ENCODE measurements around the gene APLNR.

Gene APLNR

DNA sequence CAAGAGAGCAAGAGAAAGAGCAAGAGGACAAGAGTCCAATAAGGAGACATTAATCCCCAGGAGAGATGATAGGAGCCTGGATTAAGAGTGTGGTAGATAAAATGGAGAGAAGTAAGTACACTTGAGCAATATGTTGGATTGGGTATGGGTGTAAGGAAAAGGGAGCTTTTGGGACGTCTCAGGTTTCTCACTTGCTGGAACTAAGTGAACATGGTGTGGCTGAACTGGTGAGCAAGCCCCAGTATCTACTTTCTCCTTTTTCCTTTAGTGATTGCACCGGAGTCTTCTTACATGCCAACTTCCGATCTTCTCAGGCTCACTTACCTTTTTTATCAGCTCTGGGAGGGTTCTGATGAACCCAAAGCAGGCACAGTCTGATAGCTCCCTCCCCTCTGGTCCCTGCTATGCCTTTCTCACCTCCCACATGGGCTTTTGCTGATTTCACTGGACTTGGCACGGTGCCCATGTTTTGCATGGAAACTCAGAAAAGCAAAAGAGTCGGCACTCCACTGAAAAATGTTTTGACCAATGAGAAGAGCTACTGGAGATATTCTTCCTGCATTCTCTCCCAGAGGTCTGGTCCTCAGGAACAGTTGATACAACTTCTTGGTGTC, 14.5 kb upstream of the APLNR start:
- no peak for DNase-seq (ENCODE audit: low read depth in 3 of 3, low spot score in 1 of 3)

DNA sequence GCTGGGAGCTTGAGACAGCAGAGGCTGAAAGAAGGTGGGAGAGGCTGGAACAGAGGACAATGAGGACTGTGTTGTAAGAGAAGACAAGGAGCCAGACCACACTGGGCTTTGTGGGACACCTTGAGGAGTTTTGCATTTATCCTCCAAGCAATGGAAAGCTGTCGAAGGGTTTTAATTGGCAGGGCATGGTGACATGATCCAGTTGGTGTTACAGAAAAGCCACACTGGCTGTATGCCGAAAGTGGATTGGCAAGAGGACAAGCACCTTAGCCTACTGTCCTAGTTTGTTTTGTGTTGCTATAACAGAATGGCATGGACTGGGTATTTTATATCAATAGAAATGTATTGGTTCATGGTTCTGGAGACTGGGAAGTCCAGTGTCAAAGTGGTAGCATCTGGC, 14.0 kb upstream of the APLNR start:
- DNase-seq (ENCODE audit: low read depth in 3 of 3, low spot score in 1 of 3), result no peak

DNA sequence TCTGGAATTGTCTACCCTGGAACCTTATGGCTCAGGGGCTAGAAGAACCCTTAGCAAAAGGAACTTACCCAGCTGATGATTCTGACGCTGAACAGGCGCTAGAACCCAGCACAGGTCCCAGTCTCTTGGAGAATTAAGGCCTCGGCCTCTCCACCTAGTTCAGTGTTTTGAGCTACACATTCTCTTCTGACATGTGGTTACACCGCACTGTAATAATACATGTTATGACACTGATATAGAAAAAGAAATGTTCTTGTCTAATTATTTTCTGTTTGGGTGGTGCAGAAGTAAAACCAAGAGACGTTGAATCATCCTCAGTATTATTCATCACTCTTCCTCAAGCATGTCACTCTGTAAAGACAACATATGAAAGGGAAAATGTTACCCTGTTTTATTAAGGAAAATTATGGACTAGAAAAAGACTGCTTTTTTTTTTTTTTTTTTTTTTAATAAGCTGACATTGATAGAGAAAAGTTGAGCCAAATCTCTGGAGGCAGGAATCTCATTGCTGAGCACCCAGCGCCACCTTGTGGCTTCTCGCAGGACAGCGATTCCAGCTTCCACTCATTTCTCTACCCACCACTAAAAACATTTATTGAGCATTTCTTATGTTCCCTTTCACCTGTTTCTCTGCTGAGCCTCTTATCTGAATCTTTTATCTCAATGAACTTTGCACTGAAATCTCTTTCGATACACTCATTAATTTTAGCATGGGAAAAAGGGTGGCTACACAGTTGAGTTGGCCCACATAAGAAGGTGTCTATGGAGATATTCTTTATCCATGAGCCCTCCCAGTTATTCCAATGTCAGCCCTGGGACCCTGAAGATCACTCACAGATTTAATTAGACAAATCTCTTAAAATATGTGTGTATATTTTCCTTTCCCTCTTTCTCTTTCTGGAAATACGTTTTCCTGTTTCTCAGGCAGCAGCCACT, 12.6 kb upstream of the APLNR start:
- peak in 1 of 3 donors; percentile 24 for DNase-seq (ENCODE audit: low read depth in 3 of 3, low spot score in 1 of 3)

DNA sequence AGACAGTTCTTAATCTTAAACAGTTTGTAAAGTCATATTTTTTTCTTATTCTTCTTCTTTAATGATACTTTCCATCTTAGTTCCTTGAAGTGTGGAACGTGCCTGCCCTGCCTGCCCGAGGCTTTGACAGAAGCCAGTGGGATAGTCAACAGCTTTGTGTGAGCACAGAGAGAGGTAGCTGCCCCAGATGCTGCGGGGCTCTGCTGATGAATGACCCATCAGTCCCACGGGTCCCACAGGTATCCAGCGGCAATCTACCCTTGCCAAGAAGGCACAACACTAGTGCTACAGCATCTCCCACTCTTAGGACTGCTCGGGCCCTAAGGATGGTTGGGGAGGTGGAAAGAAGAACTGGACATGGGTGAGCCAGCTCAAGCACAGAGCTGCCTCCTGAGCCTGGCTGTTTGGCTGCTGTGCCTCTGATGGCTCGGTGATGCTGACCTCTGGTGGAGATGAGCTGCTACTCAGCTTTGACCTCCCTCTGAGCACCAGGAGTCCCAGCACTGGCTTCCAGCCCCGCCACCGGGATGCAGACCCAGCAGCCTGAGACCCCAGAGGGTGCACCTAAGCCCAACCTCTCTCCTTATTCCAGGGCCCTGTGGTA, 11.8 kb upstream of the APLNR start:
- DNase-seq (ENCODE audit: low read depth in 3 of 3, low spot score in 1 of 3), result no peak

DNA sequence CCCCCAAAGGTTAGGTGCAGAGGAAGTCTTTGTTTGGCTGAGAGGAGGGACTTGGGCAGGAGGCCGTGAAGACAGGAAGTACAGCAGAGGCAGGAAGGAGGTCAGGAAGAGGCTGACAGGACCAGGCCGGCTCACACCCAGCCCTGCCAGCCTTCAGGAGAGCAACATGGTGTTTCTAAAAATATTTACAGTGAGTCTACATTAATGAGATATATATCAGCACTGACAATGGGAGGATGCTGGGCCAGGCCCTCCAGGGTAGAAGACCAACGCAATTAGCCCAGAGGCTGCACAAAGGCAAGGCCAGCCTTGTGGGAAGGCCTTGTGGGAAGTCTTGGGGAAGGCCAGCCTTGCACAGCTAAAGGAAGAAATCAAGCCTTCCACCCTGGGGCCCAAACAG, 7.9 kb upstream of the APLNR start:
- DNase-seq (ENCODE audit: low read depth in 3 of 3, low spot score in 1 of 3), result no peak

DNA sequence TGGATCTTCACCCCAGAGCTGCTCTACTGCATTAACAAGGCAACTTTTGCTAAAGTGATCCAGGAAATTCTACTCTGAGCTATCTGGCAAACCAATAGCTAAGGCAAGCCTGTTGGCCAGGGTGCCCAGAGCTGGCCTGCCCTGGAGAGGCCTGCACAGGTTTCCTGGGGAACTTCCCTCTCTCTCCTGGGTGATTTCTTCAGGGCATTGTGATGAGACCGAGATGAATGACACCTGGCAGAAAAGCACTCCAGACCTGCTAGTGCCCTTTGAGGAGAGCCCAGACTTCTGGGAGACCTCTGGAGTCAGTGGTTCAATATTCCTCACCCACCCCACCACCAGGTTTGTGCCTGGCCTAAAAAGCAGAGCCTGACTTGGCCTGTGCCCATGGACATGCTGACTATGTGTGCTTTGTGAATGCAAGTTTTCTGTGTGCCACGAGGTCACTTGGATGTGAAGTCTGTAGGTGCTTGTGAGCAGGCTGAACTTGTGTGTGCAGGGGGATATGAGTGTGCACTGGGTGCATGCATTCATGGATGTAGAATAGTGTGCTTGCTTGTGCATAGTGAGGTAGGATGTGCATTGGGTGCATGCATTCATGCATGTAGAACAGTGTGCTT, 4.4 kb upstream of the APLNR start:
- DNase-seq (ENCODE audit: low read depth in 3 of 3, low spot score in 1 of 3), result no peak

DNA sequence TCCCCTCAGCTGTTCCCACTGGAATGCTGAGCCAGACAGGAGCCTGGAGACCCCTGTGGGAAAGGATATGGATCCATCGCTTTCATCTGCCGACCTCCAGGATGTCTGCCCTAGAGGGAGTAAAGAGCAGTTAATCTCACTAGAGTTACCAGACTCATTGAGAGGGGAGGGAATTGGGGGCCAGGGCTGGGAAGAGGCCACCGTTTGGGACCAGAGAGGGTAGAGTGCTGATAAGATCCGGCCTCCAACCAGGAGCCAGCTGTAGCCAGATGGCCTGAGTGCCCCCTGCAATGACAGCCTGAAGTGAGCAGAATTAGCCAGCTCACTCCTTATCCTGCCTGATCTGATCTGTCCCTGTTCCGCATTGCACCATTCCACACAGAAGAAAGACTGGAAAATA, 3.7 kb upstream of the APLNR start:
- DNase-seq (ENCODE audit: low read depth in 3 of 3, low spot score in 1 of 3), result no peak

DNA sequence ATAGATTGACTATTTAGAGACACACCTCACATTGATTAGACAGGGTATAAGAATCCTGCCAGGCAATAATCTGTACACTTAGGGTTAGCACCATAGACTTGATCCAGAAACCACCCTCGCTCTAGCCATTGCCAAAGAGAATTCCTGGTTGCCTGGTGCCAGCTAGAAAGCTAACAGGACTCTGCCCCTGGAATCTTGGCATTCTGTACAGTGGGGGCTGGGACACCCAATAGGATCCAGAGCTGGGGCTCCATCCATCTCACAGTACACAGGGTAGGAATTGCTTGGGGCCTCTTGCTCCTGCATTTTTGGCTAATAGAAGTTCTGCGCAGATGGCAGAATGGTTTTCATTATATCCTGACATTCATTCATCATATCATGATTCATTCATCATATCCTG, 3.0 kb upstream of the APLNR start:
- DNase-seq (ENCODE audit: low read depth in 3 of 3, low spot score in 1 of 3), result no peak

DNA sequence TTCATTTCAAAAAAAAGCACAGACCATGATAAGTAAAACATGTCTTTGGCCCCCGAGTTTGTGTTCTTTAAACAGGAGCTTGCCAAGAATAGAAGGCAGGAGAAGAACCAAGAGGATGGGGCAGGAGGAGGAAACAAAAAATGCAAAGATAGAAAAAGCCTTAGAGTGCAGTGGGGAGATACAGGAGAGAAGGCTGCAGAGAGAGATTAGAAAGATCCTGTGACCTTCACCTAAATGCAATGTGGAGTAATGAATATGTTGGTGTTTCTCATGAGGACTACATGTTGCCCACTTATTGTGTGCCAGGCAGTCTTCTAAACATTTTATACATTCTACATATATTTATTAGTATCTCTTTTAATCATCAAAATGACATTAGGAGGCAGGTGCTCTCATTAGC, 2.3 kb upstream of the APLNR start:
- DNase-seq (ENCODE audit: low read depth in 3 of 3, low spot score in 1 of 3), result no peak

DNA sequence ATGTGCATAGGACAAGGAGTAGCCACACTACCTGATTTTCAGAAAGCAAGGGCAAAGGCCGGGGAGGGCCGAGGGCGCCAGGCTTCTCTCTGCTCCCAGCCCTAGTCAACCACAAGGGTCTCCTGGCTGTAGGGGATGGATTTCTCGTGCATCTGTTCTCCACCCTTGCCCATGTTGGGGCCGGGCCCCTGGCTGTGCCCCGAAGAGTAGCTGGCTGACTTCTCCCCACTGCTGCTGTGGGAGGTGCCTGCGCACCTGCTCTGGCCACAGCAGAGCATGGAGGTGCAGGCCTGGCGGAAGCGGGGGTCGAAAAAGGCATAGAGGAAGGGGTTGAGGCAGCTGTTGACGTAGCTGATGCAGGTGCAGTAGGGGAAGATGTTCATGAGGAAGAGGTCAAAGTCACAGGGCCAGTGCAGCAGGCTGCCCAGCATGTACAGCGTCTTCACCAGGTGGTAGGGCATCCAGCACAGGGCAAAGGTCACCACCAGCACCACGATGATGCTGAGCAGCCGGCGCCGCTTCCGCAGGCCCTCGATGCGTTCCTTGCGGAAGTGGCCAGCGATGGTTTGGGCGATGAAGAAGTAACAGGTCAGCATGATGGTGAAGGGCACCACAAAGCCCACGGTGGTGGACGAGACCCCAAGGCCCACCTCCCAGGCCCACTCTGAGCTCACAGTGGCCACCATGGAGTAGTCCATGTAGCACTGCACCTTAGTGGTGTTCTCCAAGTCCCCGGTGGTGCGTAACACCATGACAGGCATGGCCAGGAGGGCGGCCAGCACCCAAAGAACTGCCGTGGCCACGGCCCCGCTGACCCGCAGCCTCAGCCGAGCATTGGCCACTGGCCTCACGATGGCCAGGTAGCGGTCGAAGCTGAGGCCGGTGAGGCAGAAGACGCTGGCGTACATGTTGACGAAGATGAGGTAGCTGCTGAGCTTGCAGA, 1.0 kb downstream of the APLNR start:
- DNase-seq (ENCODE audit: low read depth in 3 of 3, low spot score in 1 of 3), result no peak

DNA sequence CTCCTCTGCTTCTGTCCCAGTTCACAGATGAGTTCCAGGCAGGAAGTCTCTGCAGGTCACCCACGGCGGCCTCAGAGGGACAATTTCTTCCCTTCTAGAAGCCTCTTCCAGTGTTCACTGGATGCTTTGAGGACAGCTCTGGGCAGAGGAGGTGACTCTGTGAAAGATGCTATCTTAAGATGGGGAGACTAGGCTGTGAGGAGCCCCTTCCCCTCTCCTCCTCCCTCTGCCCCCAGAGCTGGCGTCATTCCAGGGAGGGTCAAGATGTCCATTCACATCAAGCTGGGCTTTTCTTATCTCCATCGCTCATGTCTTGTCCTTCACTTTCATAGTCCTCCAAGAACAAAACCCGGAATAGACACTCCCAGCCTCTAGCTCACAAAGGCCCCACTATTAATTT, 3.3 kb downstream of the APLNR start:
- no peak for DNase-seq (ENCODE audit: low read depth in 3 of 3, low spot score in 1 of 3)

DNA sequence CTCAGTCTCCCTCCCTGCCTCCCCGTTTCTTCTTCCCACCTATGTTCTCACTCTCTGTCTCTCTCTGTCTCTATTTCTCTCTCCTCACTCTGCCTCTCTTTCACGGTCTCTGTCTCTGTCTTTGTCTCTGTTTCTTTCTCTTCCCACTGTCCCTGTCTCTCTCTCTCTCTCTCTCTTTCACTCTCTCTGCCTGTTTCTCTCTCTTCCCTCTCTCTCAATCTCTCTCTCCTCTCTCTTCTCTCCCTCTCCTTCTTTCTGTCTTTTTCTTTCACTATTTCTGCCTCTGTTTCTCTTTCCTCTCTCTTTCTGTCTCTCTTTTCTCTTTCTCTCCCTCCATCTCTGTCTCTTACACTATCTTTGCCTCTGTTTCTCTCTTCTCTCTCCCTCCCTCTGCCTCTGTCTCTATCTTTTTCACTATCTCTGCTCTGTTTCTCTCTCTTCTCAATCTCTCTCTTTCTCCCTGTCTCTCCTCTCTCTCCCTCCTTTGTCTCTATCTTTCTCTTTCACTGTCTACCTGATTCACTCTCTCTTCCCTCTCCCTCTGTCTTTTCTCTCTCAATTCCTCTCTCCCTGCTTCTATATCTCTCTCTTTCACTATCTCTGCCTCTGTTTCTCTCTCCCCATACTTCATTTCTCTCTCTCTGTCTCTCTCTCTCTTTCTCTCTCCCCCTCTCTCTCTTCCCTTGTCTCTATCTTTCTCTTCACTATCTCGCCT, 5.4 kb downstream of the APLNR start:
- no peak for DNase-seq (ENCODE audit: low read depth in 3 of 3, low spot score in 1 of 3)

DNA sequence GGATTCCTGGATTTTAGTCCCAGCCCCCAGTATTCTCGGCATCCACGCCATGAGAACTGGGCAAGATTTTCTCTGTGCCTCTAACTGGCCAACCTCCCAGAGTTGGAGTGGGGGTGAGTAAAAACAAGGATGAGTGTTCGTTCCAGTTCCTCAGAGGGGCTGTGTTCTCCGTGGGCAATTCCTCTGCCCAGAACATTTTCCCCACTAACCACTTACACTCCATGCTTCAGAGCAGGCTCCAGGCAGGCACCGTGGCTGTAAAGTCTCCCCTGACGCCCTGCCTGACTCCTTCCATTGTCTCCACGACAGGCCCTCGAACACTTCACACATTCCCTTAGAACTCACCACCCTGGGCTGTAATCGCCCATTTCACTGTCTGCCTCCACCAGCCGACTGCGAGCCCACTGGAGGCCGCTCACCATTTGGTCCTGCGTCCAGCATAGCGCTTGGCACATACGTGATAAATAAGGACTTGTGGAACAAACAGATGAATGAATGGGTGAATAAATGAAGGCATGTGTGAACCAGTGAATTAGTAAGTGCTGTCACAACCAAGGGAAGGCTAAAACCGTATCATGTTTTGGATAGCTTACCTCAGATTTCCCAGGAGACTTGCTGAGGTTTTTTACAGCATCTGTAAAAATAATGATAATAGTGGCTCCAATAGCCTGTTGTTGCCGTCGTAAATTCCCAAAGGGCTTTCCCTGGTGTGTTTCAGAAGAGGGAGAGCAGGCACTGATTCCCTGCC, 6.1 kb downstream of the APLNR start:
- DNase-seq (ENCODE audit: low read depth in 3 of 3, low spot score in 1 of 3), result no peak

DNA sequence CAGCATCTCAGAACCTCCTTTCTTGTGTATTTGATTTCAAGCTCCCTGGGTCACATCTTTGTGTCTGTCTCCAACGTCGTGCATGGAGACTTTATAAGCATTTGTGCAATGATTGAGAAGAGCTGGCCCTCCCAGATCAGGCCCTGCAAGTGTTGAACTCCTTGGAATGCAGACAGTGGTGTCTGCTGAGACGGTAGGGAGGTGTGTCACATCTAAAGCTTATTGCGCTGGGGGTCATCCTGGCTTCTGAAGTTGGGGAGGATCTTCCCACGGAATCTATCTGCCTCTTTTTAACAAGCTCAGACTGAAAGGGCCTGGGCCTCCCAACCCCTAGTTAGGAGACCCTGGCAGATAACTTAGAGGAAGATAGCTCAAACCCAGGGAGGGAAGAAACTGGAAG, 6.7 kb downstream of the APLNR start:
- no peak for DNase-seq (ENCODE audit: low read depth in 3 of 3, low spot score in 1 of 3)

DNA sequence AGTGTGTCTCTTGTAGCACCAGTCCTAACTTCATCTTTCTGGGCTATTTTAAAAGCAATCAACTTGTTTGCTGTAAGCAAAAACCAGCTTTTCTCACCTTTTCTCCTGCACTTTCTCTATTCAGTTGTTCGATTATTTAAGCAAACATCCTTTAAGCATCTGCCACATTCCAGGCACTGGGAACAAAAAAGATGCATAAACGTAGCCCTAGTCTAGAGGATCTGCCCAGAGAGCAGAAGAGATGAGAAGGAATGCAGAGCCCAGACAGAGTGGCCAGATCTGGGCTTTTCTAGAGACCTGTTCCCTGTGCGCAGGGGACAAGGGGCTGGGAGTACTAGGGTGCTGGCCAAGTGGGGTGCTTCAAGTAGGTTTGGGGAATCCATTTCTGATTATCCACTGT, 8.4 kb downstream of the APLNR start:
- no peak for DNase-seq (ENCODE audit: low read depth in 3 of 3, low spot score in 1 of 3)

DNA sequence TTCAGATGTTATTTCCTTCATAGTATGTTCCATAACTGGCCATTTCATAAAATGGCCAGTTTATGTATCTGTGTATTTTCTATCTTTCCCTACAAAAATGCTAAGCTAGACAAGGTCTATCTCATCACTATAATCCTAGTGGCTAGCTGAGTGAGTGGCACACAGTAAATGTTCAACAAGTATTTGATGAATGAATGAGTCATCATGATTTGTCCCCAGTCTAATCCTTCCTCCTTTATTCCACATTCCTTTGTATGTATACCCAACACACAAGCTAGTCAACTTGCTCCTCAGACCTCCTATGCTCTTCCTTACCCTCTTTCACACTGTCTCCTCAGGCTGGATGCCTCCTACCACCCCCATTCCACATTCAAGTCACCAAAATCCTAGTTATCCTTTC, 12.5 kb downstream of the APLNR start:
- no peak for DNase-seq (ENCODE audit: low read depth in 3 of 3, low spot score in 1 of 3)

DNA sequence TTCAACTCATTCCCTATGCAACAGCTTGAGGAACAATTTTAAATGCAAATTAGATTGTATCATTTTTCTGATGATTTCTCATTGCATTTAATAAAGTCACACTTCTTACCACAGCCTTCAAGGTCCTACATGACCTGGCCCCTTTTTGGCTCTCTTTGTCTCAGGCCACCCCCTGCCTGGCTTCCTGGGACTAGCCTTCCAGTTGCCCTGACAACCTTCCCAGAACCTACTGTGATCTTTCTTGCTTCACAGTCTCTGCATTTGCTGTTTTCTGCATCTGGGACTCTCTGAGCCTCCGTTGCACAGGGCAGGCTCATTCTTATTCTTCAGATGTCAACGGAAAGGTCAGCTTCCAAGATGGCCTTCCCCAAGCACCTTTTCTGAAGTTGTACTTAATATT, 12.9 kb downstream of the APLNR start:
- DNase-seq (ENCODE audit: low read depth in 3 of 3, low spot score in 1 of 3), result no peak

DNA sequence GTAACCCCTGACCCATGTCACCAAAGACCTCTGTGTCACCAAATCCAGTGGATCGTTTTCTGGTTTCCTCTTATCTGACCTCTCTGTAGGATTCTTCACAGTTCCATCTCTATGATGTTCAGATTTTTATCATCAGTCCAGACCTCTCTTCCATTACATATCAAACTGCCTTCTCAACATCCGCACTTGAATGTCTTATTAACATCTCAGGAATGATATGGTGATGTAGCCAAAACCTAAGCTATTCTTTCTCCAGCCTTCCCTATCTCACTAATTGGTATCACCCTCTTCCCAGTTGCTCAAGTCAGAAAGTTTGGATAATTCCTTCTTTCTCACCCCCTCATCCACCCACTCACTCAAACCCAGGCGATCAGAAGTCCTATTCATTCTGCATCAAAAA, 13.4 kb downstream of the APLNR start:
- DNase-seq (ENCODE audit: low read depth in 3 of 3, low spot score in 1 of 3), result no peak

DNA sequence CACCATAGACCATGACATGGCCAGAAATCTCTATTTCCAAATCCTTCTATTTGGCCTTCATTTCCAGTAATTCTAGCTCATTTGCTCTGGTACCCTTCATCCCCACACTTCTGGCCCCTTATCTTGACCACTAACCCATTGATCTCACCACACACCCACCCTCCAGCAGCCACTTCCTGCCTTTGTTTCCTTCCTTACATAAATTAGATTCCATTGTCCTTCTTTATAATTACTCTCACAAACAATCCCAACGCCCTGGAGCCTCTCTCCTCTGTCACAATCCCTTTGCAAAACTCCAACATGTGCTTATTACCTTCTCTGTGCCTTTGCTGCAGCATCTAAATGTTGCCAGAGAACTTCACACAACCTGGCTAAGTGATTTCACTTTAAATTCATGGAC, 14.8 kb downstream of the APLNR start:
- no peak for DNase-seq (ENCODE audit: low read depth in 3 of 3, low spot score in 1 of 3)

Data from stimulated activated CD4-positive, alpha-beta T cell treated with anti-CD3 and anti-CD28 coated beads, TNF-alpha, amount 100 ng/mL, for 1 hour (primary cell).